H9 (cell line): ENCODE results near the gene VILL. TPM values are rescaled to one million over a fixed set of nuclear protein-coding genes. Genes with fewer than 3 reads are reported as not detected.

Experiments used
- DNase-seq: peaks from one replicate; pipeline ENCODE4 v3.0.0-alpha.2; 2017
- H2AFZ ChIP-seq: one replicate; pipeline ENCODE4 v1.6.1; 2013; ENCODE audit warnings: mild to moderate bottlenecking, low read length, control low read depth, moderate library complexity
- H2AK5ac ChIP-seq: 2 replicates; pipeline ENCODE4 v1.6.1; 2013; ENCODE audit warnings: low read length, control low read depth, mixed read lengths; ENCODE audit not compliant: insufficient read length
- H2BK120ac ChIP-seq: one replicate; pipeline ENCODE4 v1.6.1; 2013; ENCODE audit warnings: low read depth, mild to moderate bottlenecking, low read length, control low read depth, inconsistent platforms; ENCODE audit not compliant: poor library complexity, severe bottlenecking
- H2BK12ac ChIP-seq: 2 replicates; pipeline ENCODE4 v1.6.1; 2013; ENCODE audit warnings: low read length, control low read depth, mixed read lengths, low read depth; ENCODE audit not compliant: insufficient read length
- H2BK15ac ChIP-seq: 2 replicates; pipeline ENCODE4 v1.6.1; 2013; ENCODE audit warnings: low read depth, low read length, control low read depth
- H2BK20ac ChIP-seq: one replicate; pipeline ENCODE4 v1.6.1; 2013; ENCODE audit warnings: low read depth, mild to moderate bottlenecking, low read length, control low read depth, inconsistent platforms; ENCODE audit not compliant: poor library complexity, severe bottlenecking
- H2BK5ac ChIP-seq: 2 replicates; pipeline ENCODE4 v1.6.1; 2013; ENCODE audit warnings: low read length, control low read depth, mixed read lengths; ENCODE audit not compliant: insufficient read length
- H3K14ac ChIP-seq: 2 replicates; pipeline ENCODE4 v1.6.1; 2013; ENCODE audit warnings: low read length, control low read depth; ENCODE audit not compliant: insufficient read depth
- H3K18ac ChIP-seq: 2 replicates; pipeline ENCODE4 v1.6.1; 2013; ENCODE audit warnings: low read depth, mild to moderate bottlenecking, mixed read lengths, low read length, control low read depth; ENCODE audit not compliant: insufficient read length
- H3K23ac ChIP-seq: 2 replicates; pipeline ENCODE4 v1.6.1; 2013; ENCODE audit warnings: low read length, control low read depth, mixed read lengths, low read depth; ENCODE audit not compliant: insufficient read length
- H3K23me2 ChIP-seq: 2 replicates; pipeline ENCODE4 v1.6.1; 2013; ENCODE audit warnings: low read depth, mild to moderate bottlenecking, mixed read lengths, low read length, control low read depth; ENCODE audit not compliant: insufficient read length, poor library complexity, severe bottlenecking
- H3K27ac ChIP-seq: 2 replicates; pipeline ENCODE4 v1.5.1; 2013; ENCODE audit warnings: low read length, control low read depth, mixed read lengths, low read depth; ENCODE audit not compliant: insufficient read length
- H3K27me3 ChIP-seq: 2 replicates; pipeline ENCODE4 v1.6.1; 2013; ENCODE audit warnings: low read length, control low read depth, inconsistent platforms; ENCODE audit not compliant: insufficient read depth
- H3K4ac ChIP-seq: 2 replicates; pipeline ENCODE4 v1.6.1; 2013; ENCODE audit warnings: low read depth, mild to moderate bottlenecking, control low read depth, inconsistent platforms, low read length, moderate library complexity
- H3K4me1 ChIP-seq: 2 replicates; pipeline ENCODE4 v1.6.1; 2013; ENCODE audit warnings: low read length, control low read depth, inconsistent platforms; ENCODE audit not compliant: insufficient read depth
- H3K4me2 ChIP-seq: 2 replicates; pipeline ENCODE4 v1.6.1; 2013; ENCODE audit warnings: low read length, control low read depth, mixed read lengths; ENCODE audit not compliant: insufficient read length, insufficient read depth
- H3K56ac ChIP-seq: 2 replicates; pipeline ENCODE4 v1.6.1; 2013; ENCODE audit warnings: low read depth, mild to moderate bottlenecking, mixed read lengths, low read length, control low read depth; ENCODE audit not compliant: insufficient read length
- H3K79me1 ChIP-seq: 2 replicates; pipeline ENCODE4 v1.6.1; 2013; ENCODE audit warnings: low read depth, mild to moderate bottlenecking, moderate library complexity, low read length, control low read depth, inconsistent platforms; ENCODE audit not compliant: insufficient read depth, poor library complexity, severe bottlenecking
- H3K79me2 ChIP-seq: 2 replicates; pipeline ENCODE4 v1.6.1; 2013; ENCODE audit warnings: low read length, control low read depth, inconsistent platforms; ENCODE audit not compliant: insufficient read depth
- H3K9ac ChIP-seq: 2 replicates; pipeline ENCODE4 v1.6.1; 2013; ENCODE audit warnings: low read length, control low read depth, mixed read lengths; ENCODE audit not compliant: insufficient read length; ENCODE audit errors: extremely low read depth
- H3K9me3 ChIP-seq: one replicate; pipeline ENCODE4 v1.6.1; 2013; ENCODE audit warnings: low read depth, low read length, inconsistent platforms; ENCODE audit not compliant: control insufficient read depth
- H3T11ph ChIP-seq: one replicate; pipeline ENCODE4 v1.6.1; 2013; ENCODE audit warnings: mild to moderate bottlenecking, low read length, control low read depth, inconsistent platforms
- H4K20me1 ChIP-seq: one replicate; pipeline ENCODE4 v1.6.1; 2013; ENCODE audit not compliant: control insufficient read depth, insufficient read length, insufficient read depth
- H4K5ac ChIP-seq: 2 replicates; pipeline ENCODE4 v1.6.1; 2013; ENCODE audit warnings: low read depth, mild to moderate bottlenecking, mixed read lengths, low read length, control low read depth; ENCODE audit not compliant: insufficient read length
- H4K8ac ChIP-seq: replicated peaks from 2 replicates; pipeline ENCODE4 v1.6.1; 2013; ENCODE audit warnings: low read length, control low read depth, mixed read lengths, low read depth; ENCODE audit not compliant: insufficient read length
- H4K91ac ChIP-seq: 2 replicates; pipeline ENCODE4 v1.6.1; 2013; ENCODE audit warnings: low read depth, mild to moderate bottlenecking, moderate library complexity, mixed read lengths, low read length, control low read depth; ENCODE audit not compliant: insufficient read length
- H3K27ac Mint-ChIP-seq, 3 experiments: 2 replicates in 2 of 3; 3 replicates in 1 of 3; pipeline ENCODE4 v1.8.0; 2020 to 2021; ENCODE audit warnings: mixed read lengths in 3 of 3, mild to moderate bottlenecking in 1 of 3, moderate library complexity in 1 of 3
- H3K27me3 Mint-ChIP-seq: 2 replicates; pipeline ENCODE4 v1.8.0; 2021; ENCODE audit warnings: low read depth, mild to moderate bottlenecking, moderate library complexity, mixed read lengths
- H3K36me3 Mint-ChIP-seq, 3 experiments: 2 replicates in 2 of 3; 3 replicates in 1 of 3; pipeline ENCODE4 v1.8.0; 2020 to 2021; ENCODE audit warnings: low read depth in 3 of 3, mixed read lengths in 3 of 3; ENCODE audit not compliant: insufficient read depth in 1 of 3
- H3K4me1 Mint-ChIP-seq, 2 experiments: 2 replicates each; pipeline ENCODE4 v1.8.0; 2020; ENCODE audit warnings: mixed read lengths in 2 of 2
- H3K4me3 Mint-ChIP-seq, 2 experiments: 2 replicates in 1 of 2; 3 replicates in 1 of 2; pipeline ENCODE4 v1.8.0; 2020 to 2021; ENCODE audit warnings: mild to moderate bottlenecking in 2 of 2, mixed read lengths in 2 of 2, moderate library complexity in 1 of 2
- H3K9me3 Mint-ChIP-seq, 2 experiments: 2 replicates in 1 of 2; 3 replicates in 1 of 2; pipeline ENCODE4 v1.8.0; 2020; ENCODE audit warnings: mild to moderate bottlenecking in 2 of 2, mixed read lengths in 2 of 2, moderate library complexity in 1 of 2
- CTCF ChIP-seq: fragments of 200-600 bp; sonication (generic); conservative IDR thresholded peaks from 3 replicates; pipeline ENCODE4 v1.8.0; 2021; ENCODE audit warnings: antibody characterized with exemption, mild to moderate bottlenecking
- WGBS: extraction: QIAGEN DNeasy Blood & Tissue Kit; methylation state at CpG from one replicate; pipeline ENCODE4 v1.1.7; 2013; ENCODE audit warnings: missing lambda C conversion rate, low lambda C conversion rate, mixed read lengths; ENCODE audit not compliant: insufficient read length; ENCODE audit errors: extremely low coverage; 5-methylcytosine and 5-hydroxymethylcytosine counted together
- total RNA-seq: library from RNA; stranded (reverse); gene quantifications from 2 replicates; pipeline ENCODE4 v1.2.1, GENCODE V29; 2021

The VILL gene
- total RNA-seq, 1 experiment from 2014 or later, result 3.2 TPM

DNA sequence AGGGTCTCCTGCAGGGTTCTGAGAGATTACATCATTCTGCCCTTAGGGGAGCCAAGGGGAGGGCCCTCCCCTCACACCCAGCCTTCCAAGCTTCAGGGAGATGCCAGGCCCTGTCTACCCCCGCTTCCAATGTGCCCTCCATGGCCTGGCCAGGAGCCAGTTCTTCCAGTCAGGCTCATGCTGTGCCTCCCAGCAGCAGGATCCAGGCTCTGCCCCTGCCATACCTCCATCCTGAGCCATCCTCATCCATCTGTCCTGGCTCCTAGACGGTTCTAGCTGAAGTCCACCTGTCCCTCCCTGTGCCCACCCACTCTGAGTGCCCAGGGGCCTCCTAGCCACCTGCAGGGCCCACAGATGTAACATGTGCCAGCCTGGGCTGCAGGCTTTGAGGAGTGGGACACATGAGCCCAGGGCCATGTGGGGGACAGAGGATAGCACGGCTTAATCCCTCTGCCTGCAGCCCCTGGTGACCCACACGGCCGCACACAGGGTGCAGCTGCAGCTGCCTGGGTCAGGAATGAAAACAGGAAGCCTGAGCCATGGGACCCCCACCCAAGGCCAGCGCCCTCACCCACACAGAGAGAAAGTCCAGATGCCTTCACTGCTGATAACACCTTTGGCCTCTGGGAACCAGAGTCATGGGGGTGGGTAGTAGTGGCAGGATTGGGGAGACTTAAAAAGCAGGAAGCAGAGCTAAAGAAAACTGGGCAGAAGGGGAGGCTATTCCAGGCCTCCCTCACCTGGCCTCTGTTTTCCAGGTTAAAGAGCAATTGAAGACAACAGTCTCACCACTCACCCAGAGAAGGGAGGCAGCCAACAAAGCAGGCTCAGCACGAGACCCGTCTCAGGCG lies 27.1 kb downstream of the VILL start:
- no peak for DNase-seq
- H3K9me3 Mint-ChIP-seq, result no peaks in the 10 kb centered on the region
- H3K23me2 ChIP-seq, result no peaks in the 10 kb centered on the region
- no peaks in the 10 kb centered on the region for H3K27me3 Mint-ChIP-seq
- no peaks in the 10 kb centered on the region for H3K9me3 ChIP-seq
- H3K79me1 ChIP-seq, result no peaks in the 10 kb centered on the region
- H3K4me2 ChIP-seq, result no peak overlapping the region
- no peak overlapping the region for H2AFZ ChIP-seq
- no peak overlapping the region for H2BK5ac ChIP-seq
- no peak overlapping the region for H3K14ac ChIP-seq
- H4K91ac ChIP-seq, result no peak overlapping the region
- no peaks in the 10 kb centered on the region for H3K4me1 Mint-ChIP-seq
- no peaks in the 10 kb centered on the region for H3K79me2 ChIP-seq
- no peak for TF ChIP-seq CTCF
- H3K27ac Mint-ChIP-seq, result peak overlapping the region in 1 of 3 experiments; percentile 25; a peak in 3 of 7 replicates
- H4K5ac ChIP-seq, result no peak overlapping the region
- H3K18ac ChIP-seq, result no peak overlapping the region
- no peak overlapping the region for H2BK12ac ChIP-seq
- no CpG with 5 or more reads among the region's 9 CpGs for WGBS
- no peak overlapping the region for H2BK15ac ChIP-seq
- no peaks in the 10 kb centered on the region for H3K27me3 ChIP-seq
- no peak overlapping the region for H3K4ac ChIP-seq
- no peak overlapping the region for H2BK20ac ChIP-seq
- H3K27ac ChIP-seq, result no peak overlapping the region
- no peak overlapping the region for H3T11ph ChIP-seq
- no peak overlapping the region for H3K4me3 Mint-ChIP-seq
- no peaks in the 10 kb centered on the region for H3K4me1 ChIP-seq
- H2AK5ac ChIP-seq, result no peak overlapping the region
- no peak overlapping the region for H2BK120ac ChIP-seq
- no peak overlapping the region for H3K23ac ChIP-seq
- H4K20me1 ChIP-seq, result no peaks in the 10 kb centered on the region
- peaks cover 5 to 36% (median 19%) of the 10 kb centered on the region in 3 experiments; a peak in 6 of 7 replicates for H3K36me3 Mint-ChIP-seq
- H3K9ac ChIP-seq, result no peak overlapping the region
- H3K56ac ChIP-seq, result no peak overlapping the region
- H4K8ac ChIP-seq, result no peak overlapping the region
